H1 (cell line): Measurements from ENCODE around the gene LRRC4C. TPM values are rescaled to one million over a fixed set of nuclear protein-coding genes. Genes with fewer than 3 reads are reported as not detected.

Source experiments
- CTCF ChIA-PET: fragments of 300-600 bp; sonication (Branson Sonifier 250); formaldehyde crosslinking; loops from one replicate; lab custom pipeline; 2021; ENCODE audit not compliant: partially characterized antibody; lab: Charles Lee
- POLR2A ChIA-PET: fragments of 300-600 bp; sonication (Branson Sonifier 250); formaldehyde crosslinking; loops from one replicate; lab custom pipeline; 2021; ENCODE audit warnings: inconsistent platforms; ENCODE audit not compliant: partially characterized antibody; lab: Charles Lee
- DNase-seq, 2 experiments: peaks; one replicate each; pipeline versions ENCODE4 v3.0.0 to v3.0.0-alpha.2; 2010 to 2022; ENCODE audit warnings: low spot score in 2 of 2, low read depth in 1 of 2, mixed read lengths in 1 of 2
- FAIRE-seq: peaks from 2 replicates; lab custom pipeline; 2011; peaks lifted over from hg19 to GRCh38; lab: Jason Lieb, UNC
- H2AFZ ChIP-seq: 2 replicates; pipeline ENCODE4 v1.8.1; 2012; ENCODE audit warnings: low read length, inconsistent platforms
- H2AK5ac ChIP-seq: 2 replicates; pipeline ENCODE4 v1.6.1; 2013; ENCODE audit warnings: low read depth, low read length
- H2BK120ac ChIP-seq: replicated peaks from 2 replicates; pipeline ENCODE3; 2013; ENCODE audit warnings: low read depth, low read length, inconsistent platforms
- H2BK12ac ChIP-seq: 2 replicates; pipeline ENCODE4 v1.6.1; 2013; ENCODE audit warnings: low read depth, low read length
- H2BK15ac ChIP-seq: 2 replicates; pipeline ENCODE4 v1.6.1; 2013; ENCODE audit warnings: low read length
- H2BK20ac ChIP-seq: 2 replicates; pipeline ENCODE4 v1.6.1; 2013; ENCODE audit warnings: low read length
- H2BK5ac ChIP-seq: 2 replicates; pipeline ENCODE4 v1.6.1; 2013; ENCODE audit warnings: low read depth, low read length
- H3K14ac ChIP-seq: 2 replicates; pipeline ENCODE4 v1.6.1; 2013; ENCODE audit warnings: inconsistent platforms; ENCODE audit not compliant: insufficient read length
- H3K18ac ChIP-seq: 2 replicates; pipeline ENCODE4 v1.6.1; 2013; ENCODE audit warnings: low read length; ENCODE audit errors: extremely low read depth
- H3K23ac ChIP-seq: 2 replicates; pipeline ENCODE4 v1.6.1; 2013; ENCODE audit warnings: inconsistent platforms; ENCODE audit not compliant: insufficient read length
- H3K23me2 ChIP-seq: 2 replicates; pipeline ENCODE4 v1.6.1; 2013; ENCODE audit warnings: low read depth, low read length
- H3K27ac ChIP-seq: 2 replicates; pipeline ENCODE4 v1.6.1; 2011; ENCODE audit warnings: low read depth, low read length, inconsistent platforms
- H3K27me3 ChIP-seq, 4 experiments: replicated peaks in 1 of 4; 1 replicate in 1 of 4; 2 replicates in 3 of 4; pipeline versions ENCODE4 v1.6.1 to v1.8.1; 2011 to 2013; ENCODE audit warnings: low read length in 3 of 4, mild to moderate bottlenecking in 3 of 4, inconsistent platforms in 2 of 4, mixed read lengths in 2 of 4, moderate library complexity in 1 of 4; ENCODE audit not compliant: control insufficient read depth in 3 of 4, insufficient read depth in 3 of 4; ENCODE audit errors: extremely low read depth in 1 of 4
- H3K36me3 ChIP-seq, 4 experiments: 2 replicates each; pipeline versions ENCODE4 v1.6.1 to v1.8.1; 2011 to 2013; ENCODE audit warnings: mild to moderate bottlenecking in 4 of 4, low read length in 3 of 4, moderate library complexity in 2 of 4, control low read depth in 1 of 4, inconsistent platforms in 1 of 4; ENCODE audit not compliant: insufficient read depth in 4 of 4, control insufficient read depth in 2 of 4
- H3K4ac ChIP-seq: replicated peaks from 2 replicates; pipeline ENCODE3; 2013; ENCODE audit warnings: low read length, low read depth, mixed read lengths, inconsistent platforms; ENCODE audit not compliant: insufficient read length
- H3K4me1 ChIP-seq, 4 experiments: replicated peaks in 1 of 4; 1 replicate in 1 of 4; 2 replicates in 3 of 4; pipeline versions ENCODE4 v1.6.1 to v1.8.1; 2011 to 2013; ENCODE audit warnings: low read length in 3 of 4, inconsistent platforms in 2 of 4, mixed read lengths in 1 of 4; ENCODE audit not compliant: insufficient read depth in 4 of 4, control insufficient read depth in 3 of 4
- H3K4me2 ChIP-seq, 2 experiments: 2 replicates each; pipeline versions ENCODE4 v1.6.1 to v1.8.1; 2011 to 2013; ENCODE audit warnings: low read depth in 2 of 2, low read length in 2 of 2, control low read depth in 1 of 2, inconsistent platforms in 1 of 2, mild to moderate bottlenecking in 1 of 2; ENCODE audit not compliant: insufficient read depth in 1 of 2
- H3K4me3 ChIP-seq, 4 experiments: fragments of 200-600, 300-600 bp in 1 of 4; sonication (generic), shearing (Covaris generic), sonication (Bioruptor Twin) in 1 of 4; 2 replicates each; pipeline versions ENCODE4 v1.5.1 to v1.8.1; 2011 to 2016; ENCODE audit warnings: low read length in 4 of 4, low read depth in 3 of 4, control low read depth in 2 of 4, inconsistent platforms in 2 of 4, mild to moderate bottlenecking in 2 of 4, mixed read lengths in 1 of 4, moderate library complexity in 1 of 4; ENCODE audit not compliant: insufficient read depth in 2 of 4; ENCODE audit errors: extremely low read depth in 1 of 4
- H3K56ac ChIP-seq: replicated peaks from 2 replicates; pipeline ENCODE3; 2013; ENCODE audit warnings: low read depth, mild to moderate bottlenecking, mixed read lengths, low read length, inconsistent platforms; ENCODE audit not compliant: insufficient read length
- H3K79me1 ChIP-seq: 2 replicates; pipeline ENCODE4 v1.6.1; 2013; ENCODE audit warnings: low read depth, low read length, control low read depth
- H3K79me2 ChIP-seq, 2 experiments: 2 replicates each; pipeline versions ENCODE4 v1.6.1 to v1.8.1; 2012 to 2013; ENCODE audit warnings: low read length in 2 of 2, mild to moderate bottlenecking in 2 of 2, inconsistent platforms in 1 of 2; ENCODE audit not compliant: insufficient read depth in 2 of 2, control insufficient read depth in 1 of 2
- H3K9ac ChIP-seq, 4 experiments: replicated peaks in 1 of 4; 1 replicate in 1 of 4; 2 replicates in 3 of 4; pipeline versions ENCODE4 v1.6.1 to v1.8.1; 2011 to 2013; ENCODE audit warnings: low read depth in 3 of 4, low read length in 3 of 4, control low read depth in 2 of 4, mild to moderate bottlenecking in 2 of 4, moderate library complexity in 2 of 4, inconsistent platforms in 1 of 4; ENCODE audit errors: extremely low read depth in 1 of 4
- H3K9me3 ChIP-seq, 2 experiments: 2 replicates each; pipeline versions ENCODE4 v1.6.1 to v1.8.1; 2012 to 2013; ENCODE audit warnings: mild to moderate bottlenecking in 2 of 2, moderate library complexity in 2 of 2, control low read depth in 1 of 2, inconsistent platforms in 1 of 2, low read depth in 1 of 2, low read length in 1 of 2, mixed read lengths in 1 of 2; ENCODE audit not compliant: insufficient read depth in 2 of 2
- H4K20me1 ChIP-seq, 2 experiments: replicated peaks in 1 of 2; 2 replicates each; pipeline versions ENCODE3 to v1.8.1; 2011 to 2013; ENCODE audit warnings: inconsistent platforms in 2 of 2, low read length in 2 of 2, mild to moderate bottlenecking in 1 of 2; ENCODE audit not compliant: insufficient read depth in 2 of 2, control insufficient read depth in 1 of 2
- H4K5ac ChIP-seq: 2 replicates; pipeline ENCODE4 v1.6.1; 2013; ENCODE audit warnings: low read length, low read depth, mixed read lengths, inconsistent platforms; ENCODE audit not compliant: insufficient read length
- H4K8ac ChIP-seq: 2 replicates; pipeline ENCODE4 v1.8.0; 2013; ENCODE audit warnings: mild to moderate bottlenecking, moderate library complexity, low read length, inconsistent platforms; ENCODE audit not compliant: insufficient read depth; ENCODE audit errors: extremely low read depth
- H4K91ac ChIP-seq: replicated peaks from 2 replicates; pipeline ENCODE3; 2013; ENCODE audit warnings: low read length, mixed read lengths, inconsistent platforms; ENCODE audit not compliant: insufficient read length
- CTBP2 ChIP-seq: IDR thresholded peaks from 2 replicates; pipeline ENCODE4 v1.7.0; 2011; ENCODE audit warnings: borderline replicate concordance, mild to moderate bottlenecking, moderate library complexity, mixed read lengths, low read length; ENCODE audit not compliant: insufficient read depth, insufficient read length
- KDM1A ChIP-seq: fragments of 200-600, 300-600 bp; sonication (generic); IDR thresholded peaks from 2 replicates; pipeline ENCODE4 v1.7.1; 2016; ENCODE audit warnings: mild to moderate bottlenecking, low read length, borderline replicate concordance
- USF2 ChIP-seq: IDR thresholded peaks from 2 replicates; pipeline ENCODE4 v1.6.1; 2011; ENCODE audit warnings: low read length, improper control_type of control experiment
- WGBS, 2 experiments: shearing (Covaris generic) in 1 of 2; methylation state at CpG; one replicate each; pipeline versions ENCODE4 v1.1.6 to v1.1.7; 2013 to 2015; ENCODE audit warnings: low lambda C conversion rate in 2 of 2, mixed read lengths in 2 of 2, inconsistent platforms in 1 of 2, low coverage in 1 of 2, missing lambda C conversion rate in 1 of 2; ENCODE audit not compliant: insufficient replicate concordance in 2 of 2, insufficient coverage in 1 of 2, insufficient read length in 1 of 2; ENCODE audit errors: extremely low coverage in 1 of 2, missing lambda C conversion rate in 1 of 2; 5-methylcytosine and 5-hydroxymethylcytosine counted together
- polyA plus RNA-seq, 7 experiments: library from polyadenylated mRNA; depleted of rRNA in 3 of 7; stranded (reverse) in 5 of 7; unstranded in 2 of 7; fragments of >200 nt in 5 of 7; fragments of 200-250 nt in 2 of 7; gene quantifications; 1 replicate in 5 of 7; 2 replicates in 1 of 7; 4 replicates in 1 of 7; pipeline versions ENCODE4 v1.2.1 to v1.2.3, GENCODE V29; 2011 to 2013; ENCODE audit warnings: missing spikeins in 2 of 7, mixed read lengths in 2 of 7
- total RNA-seq: library from RNA; stranded (reverse); fragmentation: NEBNext Ultra II Directional; extraction: Animal tissue kit (Norgen Biotek cat#: 25700); gene quantifications from 2 replicates; pipeline ENCODE4 v1.2.1, GENCODE V29; 2021

The LRRC4C gene
- total and polyA plus RNA-seq, 2 of the 8 experiments (the other 6 are each of a cell fraction or from before 2014, with no cell fraction given): 0.23 to 2.2 TPM

- H3K56ac ChIP-seq: no peak overlapping the region
- H3K14ac ChIP-seq: no peak overlapping the region
- no peak overlapping the region for H2AK5ac ChIP-seq
- H3K9me3 ChIP-seq: no peaks in the 10 kb centered on the region
- peak overlapping the region; percentile 60; the same call in 1 of the 2 replicates for H2AFZ ChIP-seq
- no peaks in the 10 kb centered on the region for H4K20me1 ChIP-seq
- WGBS, 2 experiments: 31% methylated on average over 3 of the region's 3 CpGs; no CpG with 5 or more reads in 1 of the 2 experiments
- H3K36me3 ChIP-seq: no peaks in the 10 kb centered on the region
- no peak overlapping the region for H2BK12ac ChIP-seq
- H4K5ac ChIP-seq: no peak overlapping the region
- no peaks in the 10 kb centered on the region for H3K23me2 ChIP-seq
- no peak overlapping the region for H4K91ac ChIP-seq
- H3K27ac ChIP-seq: no peak overlapping the region
- H4K8ac ChIP-seq: no peak overlapping the region
- no peak overlapping the region for H3K23ac ChIP-seq
- no peak overlapping the region for H2BK5ac ChIP-seq
- no peak overlapping the region for H3K4ac ChIP-seq
- no peak overlapping the region for H2BK15ac ChIP-seq
- CTCF ChIA-PET: no interaction called here
- FAIRE-seq: peak; percentile 48
- H2BK20ac ChIP-seq: no peak overlapping the region
- H3K27me3 ChIP-seq: no peaks in the 10 kb centered on the region
- H3K4me3 ChIP-seq: no peak overlapping the region
- H3K4me2 ChIP-seq: no peak overlapping the region
- H3K9ac ChIP-seq: no peak overlapping the region
- no peak overlapping the region for H3K18ac ChIP-seq
- no peak overlapping the region for H2BK120ac ChIP-seq
- no peaks in the 10 kb centered on the region for H3K79me2 ChIP-seq
- POLR2A ChIA-PET: no interaction called here
- H3K4me1 ChIP-seq: peaks cover 0 to 11% (median 5%) of the 10 kb centered on the region in 4 experiments; a peak in 5 of 7 replicates
- no peak for DNase-seq
- no peaks in the 10 kb centered on the region for H3K79me1 ChIP-seq
- TF ChIP-seq USF2 (no peak), CTBP2 (no peak), KDM1A (no peak)
Observed at GRCh38 chr11:41499429-41499828, 40.0 kb upstream of the LRRC4C start.
